Right lobe of liver (tissue), 6 donors: ENCODE measurements around the gene VSIG2. TPM values are rescaled to one million over a fixed set of nuclear protein-coding genes. Genes with fewer than 3 reads are reported as not detected.
A peak's percentile ranks its signal among the peaks of the same experiment; 100 is the strongest.

Experiments used
- ATAC-seq, 4 donors: fragments of 200-7000 bp; cut with Tn5 transposase; one replicate each; pipeline ENCODE4 v1.9.1; 2020; ENCODE audit warnings: mild to moderate bottlenecking in 4 of 4, moderate library complexity in 4 of 4
- DNase-seq, 3 donors: peaks; one replicate each; pipeline ENCODE4 v3.0.0-alpha.2; 2020
- H3K27ac ChIP-seq, 3 donors: fragments of 200-600 bp; one replicate each; pipeline ENCODE4 v1.8.0; 2022
- H3K27me3 ChIP-seq, 2 donors: fragments of 200-600 bp; one replicate each; pipeline ENCODE4 v1.8.0; 2022
- H3K36me3 ChIP-seq, 4 donors: fragments of 200-600 bp; sonication (generic) in 1 of 4; one replicate each; pipeline versions ENCODE4 v1.5.1 to v1.8.0; 2017 to 2022; ENCODE audit warnings: control low read depth in 1 of 4
- H3K4me1 ChIP-seq, 4 donors: fragments of 200-600 bp; sonication (generic) in 1 of 4; one replicate each; pipeline versions ENCODE4 v1.5.1 to v1.8.0; 2017 to 2022; ENCODE audit warnings: control low read depth in 1 of 4
- H3K4me3 ChIP-seq, 3 donors: fragments of 200-600 bp; one replicate each; pipeline ENCODE4 v1.8.0; 2022
- H3K9me3 ChIP-seq, 4 donors: fragments of 200-600 bp; sonication (generic) in 1 of 4; one replicate each; pipeline versions ENCODE4 v1.5.1 to v1.8.0; 2017 to 2022; ENCODE audit warnings: control low read depth in 1 of 4
- CTCF ChIP-seq, 4 donors: fragments of 200-600 bp in 3 of 4; fragments of 450-650 bp in 1 of 4; IDR thresholded peaks; one replicate each; pipeline versions ENCODE4 v1.5.1 to v1.8.0; 2016 to 2022; ENCODE audit warnings: antibody characterized with exemption in 4 of 4, mild to moderate bottlenecking in 2 of 4
- POLR2A ChIP-seq: fragments of 450-650 bp; IDR thresholded peaks from one replicate; pipeline ENCODE4 v1.6.1; 2017; ENCODE audit warnings: antibody characterized with exemption, mild to moderate bottlenecking
- WGBS: methylation state at CpG from one replicate; pipeline ENCODE4 v1.1.6; 2018; ENCODE audit warnings: low coverage, low lambda C conversion rate; ENCODE audit not compliant: insufficient coverage; ENCODE audit errors: missing lambda C conversion rate; 5-methylcytosine and 5-hydroxymethylcytosine counted together
- intact Hi-C, 2 donors: fragments of 100-400 bp; cut with DNase I; formaldehyde crosslinking; loops; one replicate each; pipeline versions ENCODE4 v1.11.2 to v1.14.1; 2022
- total RNA-seq, 6 experiments: library from RNA; depleted of rRNA in 2 of 6; stranded (reverse); fragments of >200 nt in 2 of 6; fragmentation: NEBNext Ultra II Directional in 3 of 6; extraction: Animal tissue kit (Norgen Biotek cat#: 25700) in 3 of 6; gene quantifications; one replicate each; pipeline versions ENCODE4 v1.1.0 to v1.2.4, GENCODE V29; 2016 to 2023
- donor health status: DM: no; HTN: yes; CAD: no.
- donor health status: DM: no; HTN: no; CAD: no.
- donor health status: DM: no; HTN: no; CAD: no.
- donor health status: DM: no; HTN: yes; CAD: no.
- donor health status: DM: no; HTN: yes; CAD: no.

VSIG2 gene
- total RNA-seq, 6 experiments from 2014 or later, result 0.68 to 1.4 (median 0.83) TPM; not detected in 1

DNA sequence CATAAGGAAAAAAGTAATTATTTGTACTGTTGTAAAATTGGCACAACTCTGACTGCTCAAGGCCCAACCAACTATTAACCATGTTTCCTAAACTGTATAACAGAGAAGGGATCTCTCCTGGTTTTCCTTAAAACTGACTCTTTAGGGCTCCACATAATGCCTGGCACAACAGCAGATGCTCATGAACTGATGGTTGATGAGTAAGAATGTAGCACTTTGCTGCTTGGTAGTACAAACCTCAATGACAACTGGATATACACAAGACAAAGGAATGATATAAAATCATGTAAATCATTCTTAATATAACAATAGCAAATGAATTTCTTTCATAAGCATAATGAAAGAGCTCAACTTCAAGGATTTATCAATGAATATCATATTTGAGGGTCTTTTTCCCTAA, 36.5 kb upstream of the VSIG2 start:
- intact Hi-C loops, result no loop called here

DNA sequence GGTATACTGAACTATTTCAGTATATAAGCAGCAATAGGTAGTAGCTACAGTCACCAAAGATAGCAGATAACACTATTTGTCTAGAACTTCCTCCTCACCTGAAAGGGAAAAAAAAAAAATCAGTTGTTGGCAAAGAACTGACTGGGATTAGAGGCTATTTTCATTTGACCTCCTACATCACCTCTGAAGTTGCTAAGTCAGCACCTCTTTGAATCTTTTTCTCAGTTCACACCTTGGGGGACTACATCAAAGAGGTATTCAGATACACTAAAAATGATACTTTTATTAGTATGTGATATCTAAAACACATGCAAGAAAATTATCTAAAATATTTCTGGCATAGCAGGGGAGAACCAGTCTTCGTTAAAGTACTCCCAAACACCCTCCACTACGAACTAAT, 32.0 kb upstream of the VSIG2 start:
- no peak overlapping the region for H3K4me3 ChIP-seq
- H3K27ac ChIP-seq, result no peak overlapping the region
- no peaks in the 10 kb centered on the region for H3K27me3 ChIP-seq
- intact Hi-C loops, result no loop called here
- H3K4me1 ChIP-seq, result no peaks in the 10 kb centered on the region
- no peak for DNase-seq
- ATAC-seq, result no peak
- 100% methylated on average over 1 of the region's 2 CpGs for WGBS
- H3K36me3 ChIP-seq, result no peaks in the 10 kb centered on the region
- TF ChIP-seq POLR2A (no peak), CTCF (IDR thresholded peaks at IDR 0.05) (no peak)
- H3K9me3 ChIP-seq, result no peaks in the 10 kb centered on the region

More for the DNA sequence above, 36.5 kb upstream of the VSIG2 start:
- no peaks in the 10 kb centered on the region for H3K27me3 ChIP-seq
- H3K36me3 ChIP-seq, result no peaks in the 10 kb centered on the region
- TF ChIP-seq CTCF (IDR thresholded peaks at IDR 0.05) (no peak), POLR2A (no peak)
- no peak overlapping the region for H3K4me3 ChIP-seq
- no peak overlapping the region for H3K27ac ChIP-seq
- no peak for DNase-seq
- no peaks in the 10 kb centered on the region for H3K4me1 ChIP-seq
- ATAC-seq, result no peak
- no peaks in the 10 kb centered on the region for H3K9me3 ChIP-seq

DNA sequence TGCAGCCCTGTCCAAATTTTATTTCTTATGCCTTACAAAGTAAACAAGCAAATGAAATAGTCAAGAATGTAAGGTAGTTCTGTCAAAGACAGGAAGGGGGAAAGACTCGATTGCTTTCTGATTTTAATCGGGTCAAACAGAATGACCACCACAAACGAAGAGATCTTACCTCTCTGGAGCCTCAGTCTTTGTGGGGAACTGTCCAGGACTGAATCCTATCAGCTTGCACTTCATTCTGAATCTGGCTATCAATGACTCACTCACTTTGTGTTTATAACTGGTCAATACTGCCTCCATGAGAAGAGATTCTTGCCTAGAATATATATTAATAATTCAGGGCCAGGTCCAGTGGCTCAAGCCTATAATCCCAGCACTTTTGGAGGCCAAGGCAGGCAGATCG, 30.9 kb upstream of the VSIG2 start:
- no peak for DNase-seq
- H3K27ac ChIP-seq, result no peak overlapping the region
- intact Hi-C loops, result no loop called here
- H3K4me3 ChIP-seq, result no peak overlapping the region
- no peaks in the 10 kb centered on the region for H3K4me1 ChIP-seq
- no peaks in the 10 kb centered on the region for H3K9me3 ChIP-seq
- no peaks in the 10 kb centered on the region for H3K27me3 ChIP-seq
- ATAC-seq, result no peak
- TF ChIP-seq POLR2A (no peak), CTCF (IDR thresholded peaks at IDR 0.05) (no peak)
- 94% methylated on average over 4 of the region's 4 CpGs for WGBS
- H3K36me3 ChIP-seq, result no peaks in the 10 kb centered on the region

- no peaks in the 10 kb centered on the region for H3K4me1 ChIP-seq
- 71% methylated on average over 1 of the region's 1 CpG for WGBS
- H3K9me3 ChIP-seq, result no peaks in the 10 kb centered on the region
- no peak overlapping the region for H3K27ac ChIP-seq
- H3K27me3 ChIP-seq, result no peaks in the 10 kb centered on the region
- intact Hi-C loops, result no loop called here
- no peak for TF ChIP-seq POLR2A
- TF ChIP-seq CTCF (IDR thresholded peaks at IDR 0.05), result no peak
- DNase-seq (no peak), ATAC-seq (no peak)
- no peak overlapping the region for H3K4me3 ChIP-seq
- no peaks in the 10 kb centered on the region for H3K36me3 ChIP-seq
Observed at GRCh38 chr11:124779568-124779967, 27.5 kb upstream of the VSIG2 start.

GRCh38 chr11:124778281-124778680, 26.2 kb upstream of the VSIG2 start:
- intact Hi-C loops, result no loop called here
- H3K27ac ChIP-seq, result no peak overlapping the region
- WGBS, result 69% methylated on average over 2 of the region's 2 CpGs

More at GRCh38 chr11:124778281-124778680, 26.2 kb upstream of the VSIG2 start:
- Histone ChIP-seq H3K27me3 (no peaks in the 10 kb centered on the region), H3K4me1 (no peaks in the 10 kb centered on the region), H3K36me3 (no peaks in the 10 kb centered on the region), H3K4me3 (no peak overlapping the region), H3K9me3 (no peaks in the 10 kb centered on the region)
- ATAC-seq, result peak in 1 of 4 donors; percentile 29
- TF ChIP-seq POLR2A, result no peak
- peak in 1 of 4 donors; percentile 25 for TF ChIP-seq CTCF (IDR thresholded peaks at IDR 0.05)
- DNase-seq, result no peak
